Calu3 (cell line): ENCODE results near the gene KIF6. TPM values are rescaled to one million over a fixed set of nuclear protein-coding genes. Genes with fewer than 3 reads are reported as not detected.

ENCODE experiments used
- BruUV-seq: library from RNA; stranded (reverse); fragments of 400-500 nt; replicated peaks from 2 replicates; lab custom pipeline; 2021; lab: Mats Ljungman, UMichigan
- CTCF ChIA-PET: fragments of 300-600 bp; sonication (Branson Sonifier 250); formaldehyde crosslinking; loops from one replicate; lab custom pipeline; 2022; ENCODE audit warnings: antibody characterized with exemption; lab: Charles Lee
- DNase-seq: peaks from one replicate; pipeline ENCODE4 v3.0.0; 2022
- H3K27ac Mint-ChIP-seq: one replicate; pipeline ENCODE4 v1.8.0; 2022; ENCODE audit warnings: mixed read lengths; ENCODE audit not compliant: unreplicated experiment
- H3K27me3 Mint-ChIP-seq: one replicate; pipeline ENCODE4 v1.8.0; 2022; ENCODE audit warnings: mixed read lengths; ENCODE audit not compliant: unreplicated experiment
- H3K36me3 Mint-ChIP-seq: one replicate; pipeline ENCODE4 v1.8.0; 2022; ENCODE audit warnings: mild to moderate bottlenecking, moderate library complexity, mixed read lengths; ENCODE audit not compliant: insufficient read depth, unreplicated experiment
- H3K4me1 Mint-ChIP-seq: one replicate; pipeline ENCODE4 v1.8.0; 2022; ENCODE audit warnings: mild to moderate bottlenecking, low read depth, mixed read lengths; ENCODE audit not compliant: unreplicated experiment
- H3K4me3 Mint-ChIP-seq: one replicate; pipeline ENCODE4 v1.8.0; 2022; ENCODE audit warnings: mild to moderate bottlenecking, low read depth, moderate library complexity, mixed read lengths; ENCODE audit not compliant: unreplicated experiment
- H3K9me3 Mint-ChIP-seq: one replicate; pipeline ENCODE4 v1.8.0; 2022; ENCODE audit warnings: low read depth, mixed read lengths; ENCODE audit not compliant: unreplicated experiment
- intact Hi-C: fragments of 100-400 bp; cut with micrococcal nuclease; formaldehyde crosslinking; loops from one replicate; pipeline ENCODE4 v1.10.0; 2022; ENCODE audit not compliant: unreplicated experiment
- total RNA-seq: library from RNA; stranded (reverse); gene quantifications from 2 replicates; pipeline ENCODE4 v1.2.3, GENCODE V29; 2022
- TF ChIP-seq, protein P1 (sequence below): fragments of 200-600 bp; IDR thresholded peaks from one replicate; pipeline ENCODE4 v1.8.0; 2022; ENCODE audit warnings: antibody characterized with exemption; ENCODE audit not compliant: unreplicated experiment

KIF6 gene
- total RNA-seq, 1 experiment from 2014 or later = 0.45 TPM

DNA sequence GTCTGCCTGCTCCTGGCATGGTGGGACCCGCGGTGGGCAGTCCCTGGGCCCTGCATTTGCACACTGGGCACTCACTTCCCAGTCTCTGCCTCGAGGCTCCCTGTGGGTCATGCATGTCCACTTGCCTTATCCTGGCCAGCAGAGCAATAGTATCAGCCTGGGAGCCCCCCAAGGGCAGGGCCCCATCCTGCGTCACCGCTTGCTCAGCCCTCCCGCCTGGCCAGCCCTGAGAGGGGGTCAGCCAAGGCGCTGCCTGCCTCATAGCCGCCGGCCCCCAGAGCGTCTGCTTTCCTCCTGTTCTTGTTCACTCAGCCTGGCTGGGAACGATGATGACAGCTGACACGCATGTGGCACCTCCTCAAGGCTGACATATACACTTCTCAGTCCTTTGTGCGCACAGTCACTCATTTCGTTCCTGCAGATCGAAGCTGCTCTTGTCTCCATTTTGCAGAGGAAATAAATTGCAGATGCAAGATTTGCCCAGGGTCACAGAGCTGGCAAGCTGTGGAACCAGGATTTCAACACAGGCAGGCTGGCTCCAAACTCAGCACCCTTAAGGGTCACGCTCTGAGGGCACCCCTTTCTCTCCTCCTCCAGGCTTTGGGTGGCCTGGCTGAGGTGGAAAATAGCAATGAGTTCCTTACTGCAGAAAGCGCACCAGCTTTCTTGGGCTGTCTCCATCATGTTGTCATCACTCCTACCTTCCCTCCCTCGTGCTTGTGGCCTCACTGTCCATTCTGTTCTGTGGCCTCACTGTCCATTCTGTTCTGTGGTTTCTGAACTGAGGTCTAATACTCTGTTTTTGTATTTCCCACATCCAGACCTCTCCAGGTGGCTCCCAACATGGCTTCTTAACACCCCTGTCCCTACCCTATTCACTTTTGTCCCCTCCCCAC, 428.2 kb downstream of the KIF6 start:
- Mint-ChIP-seq H3K27ac (no peak overlapping the region), H3K27me3 (peaks cover 8% of the 10 kb centered on the region), H3K4me3 (no peak overlapping the region), H3K9me3 (peaks cover 3% of the 10 kb centered on the region), H3K4me1 (peaks cover 49% of the 10 kb centered on the region), H3K36me3 (no peaks in the 10 kb centered on the region)
- TF ChIP-seq, protein P1, sequence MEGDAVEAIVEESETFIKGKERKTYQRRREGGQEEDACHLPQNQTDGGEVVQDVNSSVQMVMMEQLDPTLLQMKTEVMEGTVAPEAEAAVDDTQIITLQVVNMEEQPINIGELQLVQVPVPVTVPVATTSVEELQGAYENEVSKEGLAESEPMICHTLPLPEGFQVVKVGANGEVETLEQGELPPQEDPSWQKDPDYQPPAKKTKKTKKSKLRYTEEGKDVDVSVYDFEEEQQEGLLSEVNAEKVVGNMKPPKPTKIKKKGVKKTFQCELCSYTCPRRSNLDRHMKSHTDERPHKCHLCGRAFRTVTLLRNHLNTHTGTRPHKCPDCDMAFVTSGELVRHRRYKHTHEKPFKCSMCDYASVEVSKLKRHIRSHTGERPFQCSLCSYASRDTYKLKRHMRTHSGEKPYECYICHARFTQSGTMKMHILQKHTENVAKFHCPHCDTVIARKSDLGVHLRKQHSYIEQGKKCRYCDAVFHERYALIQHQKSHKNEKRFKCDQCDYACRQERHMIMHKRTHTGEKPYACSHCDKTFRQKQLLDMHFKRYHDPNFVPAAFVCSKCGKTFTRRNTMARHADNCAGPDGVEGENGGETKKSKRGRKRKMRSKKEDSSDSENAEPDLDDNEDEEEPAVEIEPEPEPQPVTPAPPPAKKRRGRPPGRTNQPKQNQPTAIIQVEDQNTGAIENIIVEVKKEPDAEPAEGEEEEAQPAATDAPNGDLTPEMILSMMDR = no peak
- no peak for DNase-seq
- CTCF ChIA-PET = interaction anchor here (1.0 kb wide), 1 partner anchor 100 kb away, joined by 3 read pairs; no protein-coding TSS in a partner anchor
- no TSS peak for BruUV-seq
- intact Hi-C loops = no loop called here

DNA sequence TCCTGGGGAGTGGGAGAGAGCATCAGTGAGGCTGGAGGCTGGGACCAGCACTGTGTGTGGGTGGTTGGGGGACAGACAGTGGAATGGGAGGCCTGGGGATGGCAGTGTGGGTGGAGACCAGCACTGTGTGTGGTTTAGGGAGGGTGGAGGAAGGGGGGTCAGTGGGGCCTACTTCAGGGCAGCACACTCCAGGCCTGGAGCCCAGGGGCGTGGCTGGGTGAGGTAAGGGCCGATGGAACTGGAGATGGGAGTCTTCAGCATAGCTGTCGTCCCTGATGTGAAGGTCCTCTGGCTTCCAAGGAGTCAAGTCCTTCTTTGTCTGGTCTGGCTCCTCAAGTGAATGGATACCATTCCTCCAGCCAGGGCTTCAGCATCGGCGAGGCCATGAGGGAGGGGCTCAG, 429.6 kb downstream of the KIF6 start:
- DNase-seq = no peak
- H3K27me3 Mint-ChIP-seq = peaks cover 6% of the 10 kb centered on the region
- TF ChIP-seq, protein P1 = no peak
- CTCF ChIA-PET = no interaction called here
- intact Hi-C loops = no loop called here
- no TSS peak for BruUV-seq
- H3K4me3 Mint-ChIP-seq = no peak overlapping the region
- peaks cover 49% of the 10 kb centered on the region for H3K4me1 Mint-ChIP-seq
- no peaks in the 10 kb centered on the region for H3K36me3 Mint-ChIP-seq
- no peak overlapping the region for H3K27ac Mint-ChIP-seq
- H3K9me3 Mint-ChIP-seq = peaks cover 3% of the 10 kb centered on the region

DNA sequence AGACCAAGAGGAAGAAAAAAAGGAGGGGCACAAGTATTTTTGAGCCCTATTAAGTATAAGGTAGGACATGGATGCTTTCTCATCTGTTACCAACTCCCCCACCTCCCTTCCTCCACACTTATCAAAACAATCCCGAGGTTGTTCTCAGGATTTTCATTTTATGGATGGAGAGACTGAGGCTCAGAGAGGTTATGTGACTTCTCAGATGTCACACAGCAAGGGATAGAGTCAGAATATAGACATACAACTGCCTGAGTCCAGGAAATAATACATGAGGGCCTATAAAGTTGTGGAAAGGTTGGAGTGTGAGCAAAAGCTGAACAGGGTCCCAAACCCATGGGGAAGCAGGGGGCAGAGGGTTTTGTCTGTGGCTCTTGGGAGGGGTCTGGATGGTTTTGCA, 430.3 kb downstream of the KIF6 start:
- no peak for DNase-seq
- Mint-ChIP-seq H3K36me3 (no peaks in the 10 kb centered on the region), H3K27me3 (no peaks in the 10 kb centered on the region), H3K27ac (no peak overlapping the region), H3K9me3 (peaks cover 3% of the 10 kb centered on the region), H3K4me3 (no peak overlapping the region), H3K4me1 (peaks cover 49% of the 10 kb centered on the region)
- CTCF ChIA-PET = interaction anchor here (0.7 kb wide), 1 partner anchor 26 kb away, joined by 3 read pairs; no protein-coding TSS in a partner anchor
- intact Hi-C loops = no loop called here
- no TSS peak for BruUV-seq
- TF ChIP-seq, protein P1 = no peak

DNA sequence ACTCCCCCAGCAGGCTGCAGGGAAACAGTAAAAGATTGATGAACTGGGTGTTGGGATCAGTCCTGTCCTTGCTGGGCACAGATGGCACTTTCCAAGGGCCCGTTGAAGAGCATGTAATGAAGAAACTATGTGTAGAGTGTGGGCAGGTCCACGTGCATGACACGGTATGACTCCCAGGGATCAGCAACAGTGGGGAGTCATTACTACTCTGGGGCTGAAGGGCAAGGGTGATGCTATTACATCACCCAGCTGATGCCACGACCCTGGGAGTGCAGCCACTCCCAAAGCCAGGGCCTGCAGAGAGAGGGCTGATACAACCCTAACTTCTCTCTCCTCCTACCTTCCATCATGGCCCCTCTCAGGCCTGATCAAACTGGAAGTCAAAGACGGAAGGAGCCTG, 431.1 kb downstream of the KIF6 start:
- H3K27ac Mint-ChIP-seq = no peak overlapping the region
- H3K4me3 Mint-ChIP-seq = no peak overlapping the region
- intact Hi-C loops = no loop called here
- peaks cover 3% of the 10 kb centered on the region for H3K9me3 Mint-ChIP-seq
- TF ChIP-seq, protein P1 = no peak
- CTCF ChIA-PET = no interaction called here
- no peaks in the 10 kb centered on the region for H3K36me3 Mint-ChIP-seq
- H3K4me1 Mint-ChIP-seq = peaks cover 49% of the 10 kb centered on the region
- no peak for DNase-seq
- no peaks in the 10 kb centered on the region for H3K27me3 Mint-ChIP-seq
- BruUV-seq = no TSS peak
